GM12801 (cell line): Measurements from ENCODE around the gene UGP2.

Experiments used
- TF ChIP-seq, protein P1 (sequence below): IDR thresholded peaks from one replicate; pipeline ENCODE4 v1.5.1; 2011; ENCODE audit warnings: control low read depth; ENCODE audit not compliant: insufficient read length; ENCODE audit errors: extremely low read depth

The UGP2 gene

GRCh38 chr2:63817382-63817781 lies 24.3 kb upstream of the UGP2 start:
- TF ChIP-seq, protein P1, sequence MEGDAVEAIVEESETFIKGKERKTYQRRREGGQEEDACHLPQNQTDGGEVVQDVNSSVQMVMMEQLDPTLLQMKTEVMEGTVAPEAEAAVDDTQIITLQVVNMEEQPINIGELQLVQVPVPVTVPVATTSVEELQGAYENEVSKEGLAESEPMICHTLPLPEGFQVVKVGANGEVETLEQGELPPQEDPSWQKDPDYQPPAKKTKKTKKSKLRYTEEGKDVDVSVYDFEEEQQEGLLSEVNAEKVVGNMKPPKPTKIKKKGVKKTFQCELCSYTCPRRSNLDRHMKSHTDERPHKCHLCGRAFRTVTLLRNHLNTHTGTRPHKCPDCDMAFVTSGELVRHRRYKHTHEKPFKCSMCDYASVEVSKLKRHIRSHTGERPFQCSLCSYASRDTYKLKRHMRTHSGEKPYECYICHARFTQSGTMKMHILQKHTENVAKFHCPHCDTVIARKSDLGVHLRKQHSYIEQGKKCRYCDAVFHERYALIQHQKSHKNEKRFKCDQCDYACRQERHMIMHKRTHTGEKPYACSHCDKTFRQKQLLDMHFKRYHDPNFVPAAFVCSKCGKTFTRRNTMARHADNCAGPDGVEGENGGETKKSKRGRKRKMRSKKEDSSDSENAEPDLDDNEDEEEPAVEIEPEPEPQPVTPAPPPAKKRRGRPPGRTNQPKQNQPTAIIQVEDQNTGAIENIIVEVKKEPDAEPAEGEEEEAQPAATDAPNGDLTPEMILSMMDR: no peak

DNA sequence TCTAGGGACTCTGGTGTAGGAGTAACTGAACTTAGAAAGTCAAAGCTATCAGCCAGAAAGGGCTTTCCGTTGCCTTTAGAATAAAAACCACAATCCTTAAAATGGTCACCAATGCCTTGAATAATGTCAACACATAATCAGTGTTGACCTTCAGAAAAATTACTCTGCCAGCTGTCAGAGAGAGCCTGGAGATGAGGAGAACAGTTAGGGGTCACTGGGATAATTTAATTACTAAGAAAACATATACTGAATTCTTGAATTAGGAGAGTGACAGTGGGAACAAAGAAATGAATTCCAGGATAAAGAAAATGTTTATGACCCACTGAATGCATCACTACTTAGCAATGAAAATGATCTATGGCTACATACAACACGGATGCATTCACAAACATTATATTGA lies 23.4 kb upstream of the UGP2 start:
- TF ChIP-seq, protein P1: no peak

- TF ChIP-seq, protein P1: no peak
These were observed 22.4 kb upstream of the UGP2 start for GRCh38 chr2:63819256-63819655.

DNA sequence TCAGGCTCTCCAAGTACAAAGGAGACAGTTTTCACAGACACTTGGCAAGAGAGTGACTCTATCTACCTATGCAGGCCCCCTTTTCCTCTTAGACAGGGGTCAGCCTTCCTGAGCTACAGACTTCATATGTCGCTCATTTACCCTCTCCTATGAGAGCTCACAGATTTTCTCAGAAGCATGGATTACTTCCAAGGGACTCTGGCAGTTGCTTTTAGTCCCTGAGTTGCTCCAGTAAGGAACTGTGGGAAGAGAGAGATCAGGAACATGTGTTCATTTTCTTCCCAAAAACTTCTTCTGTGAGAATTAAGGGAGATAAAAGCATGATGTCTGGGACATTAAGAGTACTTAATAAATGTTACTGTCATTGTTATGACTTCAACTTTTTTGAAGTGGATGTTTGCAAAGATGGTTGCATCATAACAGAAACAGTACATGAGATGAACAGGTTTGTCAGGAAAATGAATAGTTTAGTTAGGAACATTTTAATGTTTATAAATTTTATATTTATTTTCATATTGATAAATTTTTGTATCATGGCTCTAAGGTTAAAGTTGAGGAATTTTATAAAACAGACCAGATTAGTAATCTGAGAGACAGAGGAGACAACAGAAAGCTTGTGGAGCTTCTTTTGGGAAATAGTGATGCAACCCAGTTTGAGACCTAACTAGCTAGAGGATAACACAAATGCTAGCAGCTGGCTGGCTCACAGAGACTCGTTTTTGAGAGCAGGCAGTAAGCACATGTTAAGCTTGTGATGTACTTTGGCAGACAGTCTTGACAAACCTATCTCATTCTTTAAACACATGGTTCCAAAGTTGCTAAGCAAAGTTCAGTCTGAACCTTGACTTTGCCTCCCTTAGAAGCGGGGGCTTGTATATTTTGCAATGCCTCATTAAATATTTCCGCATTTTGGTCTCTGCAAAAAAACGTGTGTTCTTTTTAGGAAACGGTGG lies 21.7 kb upstream of the UGP2 start:
- TF ChIP-seq, protein P1: no peak

GRCh38 chr2:63820969-63821368 lies 20.7 kb upstream of the UGP2 start:
- TF ChIP-seq, protein P1: no peak

GRCh38 chr2:63821396-63821795 lies 20.3 kb upstream of the UGP2 start:
- TF ChIP-seq, protein P1: no peak

DNA sequence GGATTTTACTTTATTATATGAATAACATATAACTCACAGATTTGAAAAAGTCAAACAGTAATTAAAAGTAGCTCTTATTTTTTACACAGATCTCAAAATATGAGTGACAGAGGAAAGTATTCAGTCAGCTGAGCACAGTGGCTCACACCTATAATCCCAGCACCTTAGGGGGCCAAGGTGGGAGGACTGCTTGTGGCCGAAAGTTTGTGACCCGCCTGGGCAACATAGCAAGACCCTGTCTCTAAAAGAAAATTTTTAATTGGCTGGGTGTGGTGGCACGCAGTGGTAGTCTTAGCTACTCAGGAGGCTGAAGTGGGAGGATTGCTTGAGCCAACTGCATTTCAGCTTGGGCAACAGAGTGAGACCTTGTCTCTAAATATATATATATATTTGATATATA lies 19.2 kb upstream of the UGP2 start:
- TF ChIP-seq, protein P1: no peak
